Adrenal gland (tissue), 5 donors: ENCODE results near the gene GPBAR1.

Experiments used
- POLR2A ChIP-seq, 2 donors: fragments of 450-650 bp; IDR thresholded peaks; one replicate each; pipeline ENCODE4 v1.6.1; 2017; ENCODE audit warnings: antibody characterized with exemption in 2 of 2, mild to moderate bottlenecking in 2 of 2, moderate library complexity in 1 of 2
- TF ChIP-seq, protein P1 (sequence below), 6 experiments: fragments of 450-650 bp in 4 of 6; fragments of 200-600 bp in 2 of 6; sonication (generic) in 1 of 6; IDR thresholded peaks; 1 replicate in 5 of 6; 2 replicates in 1 of 6; pipeline versions ENCODE4 v1.5.1 to v1.8.0; 2016 to 2021; ENCODE audit warnings: antibody characterized with exemption in 6 of 6, mild to moderate bottlenecking in 2 of 6, moderate library complexity in 1 of 6
- donor health status: DM: no; HTN: no; CAD: no.

DNA sequence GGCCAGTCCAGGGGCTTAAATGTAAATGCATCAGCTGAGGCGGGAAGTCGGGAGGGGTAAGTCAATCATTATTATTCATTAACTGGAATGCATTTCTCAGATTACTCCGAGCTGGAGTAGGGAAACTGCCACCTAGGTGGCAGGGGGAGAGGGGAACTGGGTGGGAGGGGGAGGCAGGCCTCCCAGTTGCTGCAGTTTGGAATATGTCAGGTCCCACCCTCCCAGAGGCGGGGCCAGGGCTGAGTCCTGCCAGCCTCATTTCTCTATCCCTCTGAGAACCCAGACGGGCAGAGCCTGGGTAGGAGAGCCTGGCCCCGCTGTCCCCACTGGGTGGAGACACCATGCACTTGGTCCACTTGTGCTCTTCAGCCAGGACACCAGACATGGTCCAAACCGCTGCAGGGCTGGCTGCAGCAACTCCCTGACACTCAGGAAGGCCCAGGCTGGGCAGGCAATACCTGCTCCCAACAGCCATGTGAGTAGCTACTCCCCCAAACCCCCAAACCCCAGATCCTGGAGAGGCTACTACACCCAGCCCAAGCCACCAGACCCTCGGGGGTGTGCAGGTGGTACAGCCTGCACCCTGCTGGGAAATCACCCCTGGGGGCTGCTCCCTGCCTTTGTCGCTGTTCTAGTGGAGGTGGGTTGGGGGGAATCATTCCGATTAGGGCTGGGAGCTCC, at the start of gene GPBAR1:
- TF ChIP-seq, protein P1, sequence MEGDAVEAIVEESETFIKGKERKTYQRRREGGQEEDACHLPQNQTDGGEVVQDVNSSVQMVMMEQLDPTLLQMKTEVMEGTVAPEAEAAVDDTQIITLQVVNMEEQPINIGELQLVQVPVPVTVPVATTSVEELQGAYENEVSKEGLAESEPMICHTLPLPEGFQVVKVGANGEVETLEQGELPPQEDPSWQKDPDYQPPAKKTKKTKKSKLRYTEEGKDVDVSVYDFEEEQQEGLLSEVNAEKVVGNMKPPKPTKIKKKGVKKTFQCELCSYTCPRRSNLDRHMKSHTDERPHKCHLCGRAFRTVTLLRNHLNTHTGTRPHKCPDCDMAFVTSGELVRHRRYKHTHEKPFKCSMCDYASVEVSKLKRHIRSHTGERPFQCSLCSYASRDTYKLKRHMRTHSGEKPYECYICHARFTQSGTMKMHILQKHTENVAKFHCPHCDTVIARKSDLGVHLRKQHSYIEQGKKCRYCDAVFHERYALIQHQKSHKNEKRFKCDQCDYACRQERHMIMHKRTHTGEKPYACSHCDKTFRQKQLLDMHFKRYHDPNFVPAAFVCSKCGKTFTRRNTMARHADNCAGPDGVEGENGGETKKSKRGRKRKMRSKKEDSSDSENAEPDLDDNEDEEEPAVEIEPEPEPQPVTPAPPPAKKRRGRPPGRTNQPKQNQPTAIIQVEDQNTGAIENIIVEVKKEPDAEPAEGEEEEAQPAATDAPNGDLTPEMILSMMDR (IDR thresholded peaks at IDR 0.05): no peak
- TF ChIP-seq POLR2A (IDR thresholded peaks at IDR 0.05): no peak
